GM18907 (cell line): ENCODE data around the gene NNMT.

ENCODE experiments used
- ATAC-seq: cut with Tn5 transposase; IDR thresholded peaks from one replicate; pipeline ENCODE4 v1.9.1; 2021; ENCODE audit warnings: mild to moderate bottlenecking, moderate library complexity; ENCODE audit not compliant: unreplicated experiment

The NNMT gene

GRCh38 chr11:114343493-114343892, 47.3 kb downstream of the NNMT start:
- no peak for ATAC-seq

- ATAC-seq = no peak
Measured at GRCh38 chr11:114344494-114344893, 48.3 kb downstream of the NNMT start.

- ATAC-seq = no peak
Measured at GRCh38 chr11:114345575-114346222, 49.5 kb downstream of the NNMT start.

- no peak for ATAC-seq
Measured at GRCh38 chr11:114346709-114347141, 50.5 kb downstream of the NNMT start.

- ATAC-seq = no peak
Measured at GRCh38 chr11:114348200-114349191, 52.3 kb downstream of the NNMT start.

GRCh38 chr11:114350022-114350421, 53.8 kb downstream of the NNMT start:
- no peak for ATAC-seq

GRCh38 chr11:114353443-114353842, 57.2 kb downstream of the NNMT start:
- ATAC-seq = no peak

- no peak for ATAC-seq
Measured at GRCh38 chr11:114354076-114354475, 57.9 kb downstream of the NNMT start.

- no peak for ATAC-seq
Measured at GRCh38 chr11:114358716-114359115, 62.5 kb downstream of the NNMT start.

- no peak for ATAC-seq
Measured at GRCh38 chr11:114359342-114359741, 63.1 kb downstream of the NNMT start.

- ATAC-seq = no peak
Measured at GRCh38 chr11:114362326-114362725, 66.1 kb downstream of the NNMT start.

- ATAC-seq = no peak
Measured at GRCh38 chr11:114362958-114363357, 66.8 kb downstream of the NNMT start.
